Activated T-helper 1 cell treated with anti-CD3 and anti-CD28 coated beads, Interleukin-12 subunit alpha, Interleukin-12 subunit beta, Interleukin-2, Interleukin-4 antibody, amounts not matched to agents 30 ng/mL and 10 ng/mL and 1 ng/mL, durations not matched to agents 14 hours and 24 hours and 36 hours (primary cell): Measurements from ENCODE around the gene ME3. TPM values are rescaled to one million over a fixed set of nuclear protein-coding genes. Genes with fewer than 3 reads are reported as not detected.

ENCODE experiments used
- DNase-seq: peaks from one replicate; pipeline ENCODE4 v3.0.0; 2021; ENCODE audit warnings: low spot score
- H3K27ac Mint-ChIP-seq: one replicate; pipeline ENCODE4 v1.8.0; 2021; ENCODE audit warnings: mild to moderate bottlenecking, mixed read lengths
- H3K27me3 Mint-ChIP-seq: one replicate; pipeline ENCODE4 v1.8.0; 2022; ENCODE audit warnings: mild to moderate bottlenecking, moderate library complexity, mixed read lengths; ENCODE audit not compliant: insufficient read depth
- H3K36me3 Mint-ChIP-seq: one replicate; pipeline ENCODE4 v1.8.0; 2021; ENCODE audit warnings: low read depth, mixed read lengths
- H3K4me1 Mint-ChIP-seq: one replicate; pipeline ENCODE4 v1.8.0; 2021; ENCODE audit warnings: low read depth, mixed read lengths
- H3K4me3 Mint-ChIP-seq: one replicate; pipeline ENCODE4 v1.8.0; 2021; ENCODE audit warnings: mild to moderate bottlenecking, moderate library complexity, mixed read lengths
- H3K9me3 Mint-ChIP-seq: one replicate; pipeline ENCODE4 v1.8.0; 2021; ENCODE audit warnings: mixed read lengths
- intact Hi-C: fragments of 100-400 bp; cut with micrococcal nuclease; formaldehyde crosslinking; loops from one replicate; pipeline ENCODE4 v1.15.1; 2024
- total RNA-seq: library from RNA; stranded (reverse); gene quantifications from 2 replicates; pipeline ENCODE4 v1.2.3, GENCODE V29; 2022

The ME3 gene
- total RNA-seq, 1 donor from 2014 or later, result 12.8 TPM

DNA sequence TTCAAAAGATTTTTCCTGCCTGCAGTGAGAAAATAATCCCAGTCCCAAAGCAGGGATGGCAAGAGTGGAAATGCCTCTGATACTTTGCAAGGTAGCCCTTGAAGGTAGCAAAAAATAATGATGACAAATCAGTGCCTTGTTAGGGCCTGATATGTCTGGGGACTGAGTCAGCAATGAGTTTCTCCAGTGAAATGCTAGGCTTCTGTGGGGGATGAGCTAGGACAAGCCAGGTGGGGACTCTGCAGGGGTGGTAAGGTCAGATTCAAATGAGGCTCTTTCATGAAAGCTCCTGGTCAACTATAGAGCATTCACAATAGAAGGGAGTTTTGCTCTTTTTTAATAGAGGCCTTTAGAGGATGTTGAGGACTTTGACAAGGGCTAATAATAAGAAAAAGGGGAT, 77.7 kb downstream of the ME3 start:
- H3K36me3 Mint-ChIP-seq, result peaks cover 20% of the 10 kb centered on the region
- intact Hi-C loops, result loop anchor here (5.0 kb wide), 2 partner anchors 767 to 967 kb away; partner anchors contain the start of genes DLG2 and TMEM126B
- peaks cover 19% of the 10 kb centered on the region for H3K9me3 Mint-ChIP-seq

GRCh38 chr11:86593833-86594232, 78.6 kb downstream of the ME3 start:
- Mint-ChIP-seq H3K4me1 (peaks cover 61% of the 10 kb centered on the region), H3K9me3 (peaks cover 14% of the 10 kb centered on the region), H3K36me3 (peaks cover 20% of the 10 kb centered on the region), H3K4me3 (no peak overlapping the region), H3K27ac (peak overlapping the region; percentile 93), H3K27me3 (no peaks in the 10 kb centered on the region)
- no peak for DNase-seq
- intact Hi-C loops, result loop anchor here (1.0 to 5.0 kb wide), 17 partner anchors 15 to 967 kb away; partner anchors contain the start of genes DLG2, HIKESHI and TMEM126B

More for the DNA sequence above, 77.7 kb downstream of the ME3 start:
- H3K4me1 Mint-ChIP-seq, result peaks cover 58% of the 10 kb centered on the region
- DNase-seq, result no peak
- H3K27me3 Mint-ChIP-seq, result no peaks in the 10 kb centered on the region
- no peak overlapping the region for H3K4me3 Mint-ChIP-seq
- peak overlapping the region; percentile 22 for H3K27ac Mint-ChIP-seq

- peak; percentile 81 for DNase-seq
- peaks cover 20% of the 10 kb centered on the region for H3K36me3 Mint-ChIP-seq
- peaks cover 14% of the 10 kb centered on the region for H3K9me3 Mint-ChIP-seq
- H3K27me3 Mint-ChIP-seq, result no peaks in the 10 kb centered on the region
- intact Hi-C loops, result loop anchor here (1.0 to 5.0 kb wide), 17 partner anchors 16 to 966 kb away; partner anchors contain the start of genes DLG2, HIKESHI and TMEM126B
- H3K27ac Mint-ChIP-seq, result peak overlapping the region; percentile 93
- H3K4me3 Mint-ChIP-seq, result peak overlapping the region; percentile 63
- peaks cover 61% of the 10 kb centered on the region for H3K4me1 Mint-ChIP-seq
Observed at GRCh38 chr11:86592659-86593451, 79.6 kb downstream of the ME3 start.

- DNase-seq, result no peak
- H3K4me3 Mint-ChIP-seq, result peak overlapping the region; percentile 34
- H3K27me3 Mint-ChIP-seq, result no peaks in the 10 kb centered on the region
- peaks cover 20% of the 10 kb centered on the region for H3K36me3 Mint-ChIP-seq
- intact Hi-C loops, result loop anchor here (2.0 to 5.0 kb wide), 8 partner anchors 17 to 965 kb away; partner anchors contain the start of genes DLG2, HIKESHI and TMEM126B
- H3K9me3 Mint-ChIP-seq, result peaks cover 14% of the 10 kb centered on the region
- peak overlapping the region; percentile 93 for H3K27ac Mint-ChIP-seq
- peaks cover 61% of the 10 kb centered on the region for H3K4me1 Mint-ChIP-seq
Observed at GRCh38 chr11:86592047-86592591, 80.3 kb downstream of the ME3 start.

DNA sequence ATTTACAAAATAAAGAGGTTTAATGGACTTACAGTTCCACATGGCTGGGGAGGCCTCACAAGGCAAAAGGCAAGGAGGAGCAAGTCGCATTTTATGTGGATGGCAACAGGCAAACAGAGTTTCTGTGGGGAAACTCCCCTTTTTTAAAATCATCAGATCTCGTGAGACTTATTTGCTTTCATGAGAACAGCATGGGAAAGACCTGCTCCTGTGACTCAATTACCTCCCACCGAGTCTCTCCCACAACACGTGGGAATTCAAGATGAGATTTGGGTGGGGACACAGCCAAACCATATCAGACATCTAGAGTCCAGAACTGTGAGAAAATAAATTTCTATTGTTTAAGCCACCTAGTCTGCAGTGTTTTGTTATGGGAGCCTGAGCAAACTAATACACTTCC, 80.8 kb downstream of the ME3 start:
- Mint-ChIP-seq H3K9me3 (peaks cover 11% of the 10 kb centered on the region), H3K27me3 (no peaks in the 10 kb centered on the region), H3K27ac (peak overlapping the region; percentile 93), H3K4me3 (peak overlapping the region; percentile 50), H3K4me1 (peaks cover 58% of the 10 kb centered on the region), H3K36me3 (peaks cover 17% of the 10 kb centered on the region)
- no peak for DNase-seq
- intact Hi-C loops, result loop anchor here (2.0 to 5.0 kb wide), 8 partner anchors 17 to 964 kb away; partner anchors contain the start of genes DLG2, HIKESHI and TMEM126B

- Mint-ChIP-seq H3K4me1 (peaks cover 55% of the 10 kb centered on the region), H3K27ac (peak overlapping the region; percentile 46), H3K4me3 (no peak overlapping the region), H3K27me3 (no peaks in the 10 kb centered on the region), H3K9me3 (peaks cover 7% of the 10 kb centered on the region), H3K36me3 (peaks cover 14% of the 10 kb centered on the region)
- no peak for DNase-seq
- intact Hi-C loops, result loop anchor here (5.0 kb wide), 2 partner anchors 763 to 963 kb away; partner anchors contain the start of genes DLG2 and TMEM126B
Observed at GRCh38 chr11:86589856-86590589, 82.4 kb downstream of the ME3 start.

- Mint-ChIP-seq H3K36me3 (peaks cover 14% of the 10 kb centered on the region), H3K4me1 (peaks cover 46% of the 10 kb centered on the region), H3K4me3 (no peak overlapping the region), H3K27ac (no peak overlapping the region), H3K9me3 (peaks cover 7% of the 10 kb centered on the region), H3K27me3 (no peaks in the 10 kb centered on the region)
- DNase-seq, result no peak
- intact Hi-C loops, result no loop called here
Observed at GRCh38 chr11:86589204-86589603, 83.2 kb downstream of the ME3 start.

GRCh38 chr11:86588566-86589090, 83.8 kb downstream of the ME3 start:
- Mint-ChIP-seq H3K4me1 (peaks cover 41% of the 10 kb centered on the region), H3K9me3 (peaks cover 7% of the 10 kb centered on the region), H3K4me3 (no peak overlapping the region), H3K27me3 (no peaks in the 10 kb centered on the region), H3K27ac (no peak overlapping the region), H3K36me3 (peaks cover 14% of the 10 kb centered on the region)
- intact Hi-C loops, result no loop called here
- no peak for DNase-seq

GRCh38 chr11:86587264-86588193, 84.9 kb downstream of the ME3 start:
- Mint-ChIP-seq H3K4me1 (peaks cover 30% of the 10 kb centered on the region), H3K4me3 (no peak overlapping the region), H3K27ac (peak overlapping the region; percentile 46), H3K36me3 (peaks cover 12% of the 10 kb centered on the region), H3K27me3 (no peaks in the 10 kb centered on the region), H3K9me3 (peaks cover 4% of the 10 kb centered on the region)
- DNase-seq, result no peak
- intact Hi-C loops, result no loop called here

DNA sequence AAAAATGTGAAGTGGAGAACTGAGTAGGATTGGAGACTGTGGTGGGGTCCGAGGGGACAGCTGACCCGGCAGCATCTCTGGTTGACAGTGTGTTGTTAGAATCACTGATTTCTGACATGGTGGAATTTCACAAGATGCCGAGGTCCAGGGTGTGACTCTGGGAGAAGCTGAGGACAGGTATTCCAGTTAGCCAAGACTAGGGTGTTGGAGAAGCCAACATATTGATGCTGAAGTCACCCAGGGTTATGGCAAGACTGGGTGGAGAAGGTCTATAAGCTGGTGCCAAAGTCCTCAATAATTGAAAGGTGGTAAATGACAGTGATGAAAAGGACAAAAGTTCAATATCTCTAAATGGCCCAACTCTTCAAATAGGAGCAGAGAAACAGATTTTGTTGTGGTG, 86.1 kb downstream of the ME3 start:
- peaks cover 13% of the 10 kb centered on the region for H3K36me3 Mint-ChIP-seq
- H3K4me3 Mint-ChIP-seq, result no peak overlapping the region
- intact Hi-C loops, result no loop called here

DNA sequence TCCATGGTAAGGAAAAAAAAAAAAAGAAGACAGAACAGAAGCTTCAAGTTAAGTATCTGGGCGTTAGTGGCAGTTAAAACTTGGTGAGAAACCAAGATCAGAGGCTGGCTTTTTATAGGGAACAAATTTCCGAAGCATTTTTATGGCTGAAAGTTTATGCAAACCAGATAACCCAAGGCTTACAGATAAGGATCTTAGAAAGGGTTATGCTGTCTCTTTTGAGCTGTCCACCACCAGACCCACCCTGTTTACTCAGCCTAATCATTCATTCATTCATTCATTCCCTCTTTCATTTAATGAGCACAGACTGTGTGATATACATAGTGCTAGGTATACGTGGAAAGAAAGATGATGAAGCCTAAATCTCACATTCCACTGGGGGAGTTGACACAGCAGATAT, 89.5 kb downstream of the ME3 start:
- H3K36me3 Mint-ChIP-seq, result peaks cover 4% of the 10 kb centered on the region
- H3K27ac Mint-ChIP-seq, result no peak overlapping the region
- no peaks in the 10 kb centered on the region for H3K9me3 Mint-ChIP-seq
- intact Hi-C loops, result no loop called here
- DNase-seq, result no peak
- H3K4me1 Mint-ChIP-seq, result no peaks in the 10 kb centered on the region
- no peak overlapping the region for H3K4me3 Mint-ChIP-seq
- H3K27me3 Mint-ChIP-seq, result no peaks in the 10 kb centered on the region

More for the DNA sequence above, 86.1 kb downstream of the ME3 start:
- no peak for DNase-seq
- Mint-ChIP-seq H3K9me3 (peaks cover 1% of the 10 kb centered on the region), H3K4me1 (peaks cover 18% of the 10 kb centered on the region), H3K27ac (no peak overlapping the region), H3K27me3 (no peaks in the 10 kb centered on the region)

GRCh38 chr11:86580535-86580934, 91.9 kb downstream of the ME3 start:
- no peak for DNase-seq
- intact Hi-C loops, result no loop called here
- Mint-ChIP-seq H3K27me3 (no peaks in the 10 kb centered on the region), H3K36me3 (peaks cover 4% of the 10 kb centered on the region), H3K27ac (no peak overlapping the region), H3K9me3 (no peaks in the 10 kb centered on the region), H3K4me3 (no peak overlapping the region), H3K4me1 (no peaks in the 10 kb centered on the region)
